WTC11 (cell line): ENCODE results near the gene ATP2A3. TPM values are rescaled to one million over a fixed set of nuclear protein-coding genes. Genes with fewer than 3 reads are reported as not detected.

Source experiments
- ATAC-seq: fragments of 200-7000 bp; cut with Tn5 transposase; 2 replicates; pipeline ENCODE4 v1.10.0; 2021; ENCODE audit warnings: mild to moderate bottlenecking, moderate library complexity
- CTCF ChIA-PET: fragments of 300-600 bp; sonication (Branson Sonifier 250); formaldehyde crosslinking; loops from one replicate; lab custom pipeline; 2021; ENCODE audit warnings: antibody characterized with exemption; lab: Charles Lee
- POLR2A ChIA-PET: fragments of 350-600 bp; sonication (Branson Sonifier 250); formaldehyde crosslinking; loops from one replicate; lab custom pipeline; 2021; ENCODE audit warnings: antibody characterized with exemption; lab: Charles Lee
- DNase-seq: peaks from one replicate; pipeline ENCODE4 v3.0.0; 2021; ENCODE audit warnings: low spot score
- H3K27ac Mint-ChIP-seq: 2 replicates; pipeline ENCODE4 v1.8.0; 2021; ENCODE audit warnings: mixed read lengths
- H3K27me3 Mint-ChIP-seq: 2 replicates; pipeline ENCODE4 v1.8.0; 2021; ENCODE audit warnings: low read depth, mild to moderate bottlenecking, moderate library complexity, mixed read lengths
- H3K36me3 Mint-ChIP-seq: 2 replicates; pipeline ENCODE4 v1.8.0; 2021; ENCODE audit warnings: mixed read lengths
- H3K4me1 Mint-ChIP-seq: 2 replicates; pipeline ENCODE4 v1.8.0; 2022; ENCODE audit warnings: mixed read lengths
- H3K4me3 Mint-ChIP-seq: 2 replicates; pipeline ENCODE4 v1.8.0; 2021; ENCODE audit warnings: mild to moderate bottlenecking, moderate library complexity, mixed read lengths
- H3K9me3 Mint-ChIP-seq: 2 replicates; pipeline ENCODE4 v1.8.0; 2021; ENCODE audit warnings: mixed read lengths
- ATF1 ChIP-seq: sonication (generic); formaldehyde crosslinking; IDR thresholded peaks from 2 replicates; pipeline ENCODE4 v1.8.1; 2023; ENCODE audit warnings: mild to moderate bottlenecking, moderate library complexity, missing genetic modification reagents
- ATF6 ChIP-seq: sonication (generic); formaldehyde crosslinking; IDR thresholded peaks from 2 replicates; pipeline ENCODE4 v1.8.1; 2023; ENCODE audit warnings: mild to moderate bottlenecking, missing genetic modification reagents
- E2F4 ChIP-seq: sonication (generic); formaldehyde crosslinking; IDR thresholded peaks from 2 replicates; pipeline ENCODE4 v1.8.1; 2022; ENCODE audit warnings: low read depth, mild to moderate bottlenecking, moderate library complexity, missing genetic modification reagents, borderline replicate concordance
- GABPB1 ChIP-seq: sonication (generic); formaldehyde crosslinking; IDR thresholded peaks from 2 replicates; pipeline ENCODE4 v1.8.1; 2023; ENCODE audit warnings: mild to moderate bottlenecking, missing genetic modification reagents
- KAT7 ChIP-seq: sonication (generic); formaldehyde crosslinking; IDR thresholded peaks from 2 replicates; pipeline ENCODE4 v1.8.1; 2023; ENCODE audit warnings: missing genetic modification reagents, mild to moderate bottlenecking, borderline replicate concordance
- MXD4 ChIP-seq: fragments of 250-450 bp; sonication (Bioruptor Pico); IDR thresholded peaks from 2 replicates; pipeline ENCODE4 v1.8.0; 2021; ENCODE audit warnings: mild to moderate bottlenecking, moderate library complexity, borderline replicate concordance
- MYBL2 ChIP-seq: sonication (generic); formaldehyde crosslinking; IDR thresholded peaks from 2 replicates; pipeline ENCODE4 v1.8.1; 2023; ENCODE audit warnings: mild to moderate bottlenecking, moderate library complexity, missing genetic modification reagents
- NFE2L1 ChIP-seq: sonication (generic); formaldehyde crosslinking; IDR thresholded peaks from 2 replicates; pipeline ENCODE4 v1.8.1; 2023; ENCODE audit warnings: missing genetic modification reagents
- RORB ChIP-seq: fragments of 250-450 bp; sonication (Bioruptor Pico); IDR thresholded peaks from 2 replicates; pipeline ENCODE4 v1.9.0; 2021; ENCODE audit warnings: mild to moderate bottlenecking
- SOX15 ChIP-seq: fragments of 250-450 bp; sonication (Bioruptor Pico); IDR thresholded peaks from 2 replicates; pipeline ENCODE4 v1.9.0; 2021; ENCODE audit warnings: mild to moderate bottlenecking
- ZBTB21 ChIP-seq: sonication (generic); formaldehyde crosslinking; IDR thresholded peaks from 2 replicates; pipeline ENCODE4 v1.8.1; 2023; ENCODE audit warnings: mild to moderate bottlenecking, missing genetic modification reagents, borderline replicate concordance
- ZNF121 ChIP-seq: sonication (generic); formaldehyde crosslinking; IDR thresholded peaks from 2 replicates; pipeline ENCODE4 v1.8.0; 2023; ENCODE audit warnings: missing genetic modification reagents
- ZNF219 ChIP-seq: sonication (generic); formaldehyde crosslinking; IDR thresholded peaks from 2 replicates; pipeline ENCODE4 v1.8.0; 2023; ENCODE audit warnings: missing genetic modification reagents, mild to moderate bottlenecking, borderline replicate concordance
- ZNF416 ChIP-seq: fragments of 250-450 bp; sonication (Bioruptor Pico); IDR thresholded peaks from 2 replicates; pipeline ENCODE4 v1.9.0; 2021; ENCODE audit warnings: mild to moderate bottlenecking, inconsistent platforms
- ZNF425 ChIP-seq: fragments of 250-450 bp; sonication (Bioruptor Pico); conservative IDR thresholded peaks from 2 replicates; pipeline ENCODE4 v1.9.0; 2021; ENCODE audit warnings: mild to moderate bottlenecking
- total RNA-seq: library from RNA; stranded (reverse); gene quantifications from 3 replicates; pipeline ENCODE4 v1.2.3, GENCODE V29; 2021
- TF ChIP-seq, protein P1 (sequence below): sonication (generic); formaldehyde crosslinking; conservative IDR thresholded peaks from 2 replicates; pipeline ENCODE4 v1.8.1; 2022; ENCODE audit warnings: mild to moderate bottlenecking, missing genetic modification reagents
- TF ChIP-seq, protein P2 (sequence below): sonication (generic); formaldehyde crosslinking; IDR thresholded peaks from 2 replicates; pipeline ENCODE4 v1.8.0; 2022; ENCODE audit warnings: mild to moderate bottlenecking, missing genetic modification reagents
- TF ChIP-seq, protein P3 (sequence below): sonication (generic); formaldehyde crosslinking; IDR thresholded peaks from 2 replicates; pipeline ENCODE4 v1.8.1; 2022; ENCODE audit warnings: low read depth, missing genetic modification reagents, borderline replicate concordance
- TF ChIP-seq, protein P4 (sequence below): sonication (generic); formaldehyde crosslinking; IDR thresholded peaks from 2 replicates; pipeline ENCODE4 v1.8.0; 2022; ENCODE audit warnings: mild to moderate bottlenecking, missing genetic modification reagents
- TF ChIP-seq, protein P5 (sequence below): sonication (generic); formaldehyde crosslinking; IDR thresholded peaks from 2 replicates; pipeline ENCODE4 v1.8.0; 2022; ENCODE audit warnings: mild to moderate bottlenecking, missing genetic modification reagents
- TF ChIP-seq, protein P6 (sequence below): sonication (generic); formaldehyde crosslinking; IDR thresholded peaks from 2 replicates; pipeline ENCODE4 v1.8.0; 2023; ENCODE audit warnings: missing genetic modification reagents

Gene ATP2A3
- total RNA-seq, 1 experiment from 2014 or later, result 37.8 TPM

DNA sequence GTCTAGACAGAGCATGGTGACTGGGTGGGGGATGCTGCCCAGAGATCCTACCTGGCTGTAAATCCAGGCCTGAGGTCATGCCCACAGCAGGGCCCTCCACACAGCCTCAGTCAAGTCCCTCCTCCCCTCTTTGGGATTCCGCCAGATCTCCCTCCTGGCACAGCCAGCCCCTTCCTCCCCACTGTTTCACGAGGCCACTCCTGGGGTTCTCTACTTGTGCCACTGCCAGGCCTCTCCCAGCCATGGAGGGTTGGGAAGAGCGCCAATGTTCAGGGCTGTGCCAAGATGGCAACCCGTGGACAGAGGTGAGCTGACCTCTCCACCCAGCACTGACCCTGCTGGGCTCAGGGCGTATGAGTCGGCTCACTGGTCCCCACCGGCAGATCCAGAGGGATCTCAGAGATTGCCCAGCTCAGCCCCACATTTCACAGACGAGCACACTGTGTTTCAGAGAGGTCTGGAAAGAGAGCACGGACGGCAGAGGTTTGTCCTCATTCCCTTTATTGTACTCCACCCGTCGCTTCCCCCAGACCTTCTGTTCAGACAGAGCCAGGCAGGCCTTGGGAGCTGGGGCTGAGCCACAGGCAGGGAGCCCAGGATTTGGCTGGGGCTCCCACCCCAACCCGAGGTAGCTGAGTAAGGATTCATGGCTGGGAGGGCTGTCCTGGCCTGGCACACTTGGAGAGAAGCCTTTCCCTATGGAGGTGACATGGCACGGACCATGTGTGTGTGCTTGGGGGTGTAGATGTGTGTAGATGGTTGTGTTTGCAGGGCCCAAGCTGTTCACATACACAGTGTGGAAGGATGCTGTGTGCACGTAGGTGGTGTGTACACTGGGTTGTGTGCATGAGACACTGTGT lies 67.9 kb downstream of the ATP2A3 start:
- POLR2A ChIA-PET, result no interaction called here
- ATAC-seq (no peak), DNase-seq (no peak)
- Mint-ChIP-seq H3K36me3 (no peaks in the 10 kb centered on the region), H3K4me3 (no peak overlapping the region), H3K9me3 (no peaks in the 10 kb centered on the region), H3K27ac (no peak overlapping the region), H3K4me1 (peaks cover 13% of the 10 kb centered on the region), H3K27me3 (peaks cover 6% of the 10 kb centered on the region; the same call in 1 of the 2 replicates)
- TF ChIP-seq E2F4 (CRISPR knock-in tag), result no peak
- no peak for TF ChIP-seq ZNF416 (CRISPR knock-in tag)
- no peak for TF ChIP-seq ZBTB21
- no peak for TF ChIP-seq KAT7 (CRISPR knock-in tag)
- TF ChIP-seq, protein P1, sequence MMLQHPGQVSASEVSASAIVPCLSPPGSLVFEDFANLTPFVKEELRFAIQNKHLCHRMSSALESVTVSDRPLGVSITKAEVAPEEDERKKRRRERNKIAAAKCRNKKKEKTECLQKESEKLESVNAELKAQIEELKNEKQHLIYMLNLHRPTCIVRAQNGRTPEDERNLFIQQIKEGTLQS, result no peak
- TF ChIP-seq MYBL2 (CRISPR knock-in tag), result no peak
- TF ChIP-seq ATF6 (CRISPR knock-in tag), result no peak
- TF ChIP-seq, protein P2, sequence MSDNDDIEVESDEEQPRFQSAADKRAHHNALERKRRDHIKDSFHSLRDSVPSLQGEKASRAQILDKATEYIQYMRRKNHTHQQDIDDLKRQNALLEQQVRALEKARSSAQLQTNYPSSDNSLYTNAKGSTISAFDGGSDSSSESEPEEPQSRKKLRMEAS, result no peak
- TF ChIP-seq, protein P3, sequence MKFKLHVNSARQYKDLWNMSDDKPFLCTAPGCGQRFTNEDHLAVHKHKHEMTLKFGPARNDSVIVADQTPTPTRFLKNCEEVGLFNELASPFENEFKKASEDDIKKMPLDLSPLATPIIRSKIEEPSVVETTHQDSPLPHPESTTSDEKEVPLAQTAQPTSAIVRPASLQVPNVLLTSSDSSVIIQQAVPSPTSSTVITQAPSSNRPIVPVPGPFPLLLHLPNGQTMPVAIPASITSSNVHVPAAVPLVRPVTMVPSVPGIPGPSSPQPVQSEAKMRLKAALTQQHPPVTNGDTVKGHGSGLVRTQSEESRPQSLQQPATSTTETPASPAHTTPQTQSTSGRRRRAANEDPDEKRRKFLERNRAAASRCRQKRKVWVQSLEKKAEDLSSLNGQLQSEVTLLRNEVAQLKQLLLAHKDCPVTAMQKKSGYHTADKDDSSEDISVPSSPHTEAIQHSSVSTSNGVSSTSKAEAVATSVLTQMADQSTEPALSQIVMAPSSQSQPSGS (CRISPR knock-in tag), result no peak
- TF ChIP-seq, protein P4, sequence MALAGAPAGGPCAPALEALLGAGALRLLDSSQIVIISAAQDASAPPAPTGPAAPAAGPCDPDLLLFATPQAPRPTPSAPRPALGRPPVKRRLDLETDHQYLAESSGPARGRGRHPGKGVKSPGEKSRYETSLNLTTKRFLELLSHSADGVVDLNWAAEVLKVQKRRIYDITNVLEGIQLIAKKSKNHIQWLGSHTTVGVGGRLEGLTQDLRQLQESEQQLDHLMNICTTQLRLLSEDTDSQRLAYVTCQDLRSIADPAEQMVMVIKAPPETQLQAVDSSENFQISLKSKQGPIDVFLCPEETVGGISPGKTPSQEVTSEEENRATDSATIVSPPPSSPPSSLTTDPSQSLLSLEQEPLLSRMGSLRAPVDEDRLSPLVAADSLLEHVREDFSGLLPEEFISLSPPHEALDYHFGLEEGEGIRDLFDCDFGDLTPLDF (CRISPR knock-in tag), result no peak
- CTCF ChIA-PET, result interaction anchor here (1.1 to 1.6 kb wide), 2 partner anchors 18 to 50 kb away, joined by 3 to 4 read pairs; partner anchors contain the start of gene NCBP3

DNA sequence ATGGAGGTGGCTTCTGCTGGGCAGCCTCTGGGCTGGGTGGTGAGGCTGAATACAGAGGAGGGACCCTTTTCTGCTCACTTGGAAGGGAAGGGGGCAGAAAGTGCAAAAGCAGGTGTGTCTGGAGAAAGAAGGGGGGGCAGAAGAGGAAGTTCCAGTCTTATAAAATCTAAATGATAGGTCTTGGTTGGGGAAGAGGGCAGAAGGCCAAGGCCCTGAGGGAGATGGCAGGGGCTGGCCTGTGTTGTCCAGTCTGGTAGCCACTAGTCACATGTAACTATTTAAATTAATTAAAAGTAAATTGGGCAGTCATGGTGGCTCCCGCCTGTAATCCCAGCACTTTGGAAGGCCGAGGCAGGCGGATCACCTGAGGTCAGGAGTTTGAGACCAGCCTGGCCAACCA lies 68.9 kb downstream of the ATP2A3 start:
- Mint-ChIP-seq H3K27ac (no peak overlapping the region), H3K9me3 (no peaks in the 10 kb centered on the region), H3K4me1 (peaks cover 23% of the 10 kb centered on the region), H3K27me3 (peaks cover 7% of the 10 kb centered on the region; the same call in 1 of the 2 replicates), H3K36me3 (no peaks in the 10 kb centered on the region), H3K4me3 (no peak overlapping the region)
- POLR2A ChIA-PET, result no interaction called here
- no peak for ATAC-seq
- no peak for DNase-seq
- CTCF ChIA-PET, result interaction anchor here (0.7 to 1.1 kb wide), 2 partner anchors 19 to 158 kb away, joined by 3 read pairs; no protein-coding TSS in a partner anchor
- TF ChIP-seq GABPB1 (CRISPR knock-in tag), result no peak
- TF ChIP-seq MXD4 (CRISPR knock-in tag), result no peak
- TF ChIP-seq, protein P5, sequence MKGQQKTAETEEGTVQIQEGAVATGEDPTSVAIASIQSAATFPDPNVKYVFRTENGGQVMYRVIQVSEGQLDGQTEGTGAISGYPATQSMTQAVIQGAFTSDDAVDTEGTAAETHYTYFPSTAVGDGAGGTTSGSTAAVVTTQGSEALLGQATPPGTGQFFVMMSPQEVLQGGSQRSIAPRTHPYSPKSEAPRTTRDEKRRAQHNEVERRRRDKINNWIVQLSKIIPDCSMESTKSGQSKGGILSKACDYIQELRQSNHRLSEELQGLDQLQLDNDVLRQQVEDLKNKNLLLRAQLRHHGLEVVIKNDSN, result no peak
- no peak for TF ChIP-seq SOX15 (CRISPR knock-in tag)
- no peak for TF ChIP-seq ZNF121 (CRISPR knock-in tag)
- no peak for TF ChIP-seq ATF1 (CRISPR knock-in tag)
- TF ChIP-seq RORB (CRISPR knock-in tag), result no peak
- TF ChIP-seq NFE2L1 (CRISPR knock-in tag), result no peak
- no peak for TF ChIP-seq ZNF219 (CRISPR knock-in tag)
- no peak for TF ChIP-seq ATF6 (CRISPR knock-in tag)
- TF ChIP-seq, protein P1, result no peak
- TF ChIP-seq, protein P6, sequence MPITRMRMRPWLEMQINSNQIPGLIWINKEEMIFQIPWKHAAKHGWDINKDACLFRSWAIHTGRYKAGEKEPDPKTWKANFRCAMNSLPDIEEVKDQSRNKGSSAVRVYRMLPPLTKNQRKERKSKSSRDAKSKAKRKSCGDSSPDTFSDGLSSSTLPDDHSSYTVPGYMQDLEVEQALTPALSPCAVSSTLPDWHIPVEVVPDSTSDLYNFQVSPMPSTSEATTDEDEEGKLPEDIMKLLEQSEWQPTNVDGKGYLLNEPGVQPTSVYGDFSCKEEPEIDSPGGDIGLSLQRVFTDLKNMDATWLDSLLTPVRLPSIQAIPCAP (CRISPR knock-in tag), result no peak
- TF ChIP-seq ZNF425 (CRISPR knock-in tag), result no peak
